ENCODE measurements around the gene CDIPT.
"Not testable (repeated sequence)": the region's sequence is repeated elsewhere in the genome, so short reads cannot be mapped to it uniquely, and the experiment has no call there.

Gene CDIPT

GRCh38 chr16:29835926-29836325 lies 27.1 kb downstream of the CDIPT start:
- in situ Hi-C loops (cut with HindIII; ENCODE audit: low sequenced_read_pairs): no loop called here

- in situ Hi-C loops (cut with HindIII; ENCODE audit: low sequenced_read_pairs): no loop called here
Observed at GRCh38 chr16:29834079-29834478, 28.9 kb downstream of the CDIPT start.

DNA sequence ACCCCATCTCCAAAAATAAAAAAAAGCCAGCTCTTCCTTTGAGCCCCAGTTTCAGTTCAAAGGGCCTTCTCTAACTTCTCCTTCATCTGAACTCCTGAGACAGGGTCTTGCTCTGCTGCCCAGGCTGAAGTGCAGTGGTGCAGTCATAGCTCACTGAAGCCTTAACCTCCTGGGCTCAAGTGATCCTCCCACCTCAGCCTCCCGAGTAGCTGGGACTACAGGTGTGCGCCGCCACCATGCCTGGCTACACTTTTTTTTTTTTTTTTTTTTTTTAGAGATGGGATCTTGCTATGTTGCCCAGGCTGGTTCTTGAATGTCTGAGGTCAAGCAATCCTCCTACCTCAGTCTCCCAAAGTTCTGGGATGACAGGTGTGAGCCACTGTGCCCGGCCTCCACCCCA lies 29.8 kb downstream of the CDIPT start:
- in situ Hi-C loops (cut with HindIII; ENCODE audit: low sequenced_read_pairs): not testable (repeated sequence)

DNA sequence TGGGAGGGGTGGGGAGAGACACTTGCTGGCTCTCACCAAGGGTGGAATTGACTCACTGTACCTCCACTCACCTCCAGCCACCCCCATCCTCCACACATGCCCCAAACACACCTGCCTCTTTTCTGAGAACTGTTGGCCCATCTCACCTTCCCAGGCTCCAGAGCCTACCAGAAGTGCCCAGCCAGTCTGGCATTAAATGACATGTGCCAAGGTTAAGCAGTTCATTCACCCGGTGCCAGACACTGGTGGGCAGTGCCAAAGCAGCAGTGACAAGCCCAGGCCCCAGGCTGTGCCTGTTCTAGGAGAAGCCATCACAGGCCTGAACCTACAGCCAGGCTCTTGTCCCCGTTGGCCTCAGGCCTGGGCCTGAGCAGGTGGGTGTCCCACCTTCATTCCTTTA lies 31.5 kb downstream of the CDIPT start:
- in situ Hi-C loops (cut with HindIII; ENCODE audit: low sequenced_read_pairs): no loop called here

DNA sequence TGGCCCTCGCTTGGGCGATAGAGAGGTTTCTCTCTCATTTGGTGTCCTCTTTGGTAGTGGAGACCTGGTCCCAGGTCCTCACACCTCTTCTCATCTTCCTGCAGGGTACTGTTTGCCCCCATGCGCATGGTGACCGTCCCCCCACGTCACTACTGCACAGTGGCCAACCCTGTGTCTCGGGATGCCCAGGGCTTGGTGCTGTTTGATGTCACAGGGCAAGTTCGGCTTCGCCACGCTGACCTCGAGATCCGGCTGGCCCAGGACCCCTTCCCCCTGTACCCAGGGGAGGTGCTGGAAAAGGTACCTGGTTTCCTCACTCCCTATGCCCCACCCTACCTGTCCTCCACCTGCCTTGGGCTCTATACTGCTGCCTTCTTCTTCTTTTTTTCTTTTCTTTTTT lies 32.3 kb downstream of the CDIPT start:
- in situ Hi-C loops (cut with HindIII; ENCODE audit: low sequenced_read_pairs): no loop called here

DNA sequence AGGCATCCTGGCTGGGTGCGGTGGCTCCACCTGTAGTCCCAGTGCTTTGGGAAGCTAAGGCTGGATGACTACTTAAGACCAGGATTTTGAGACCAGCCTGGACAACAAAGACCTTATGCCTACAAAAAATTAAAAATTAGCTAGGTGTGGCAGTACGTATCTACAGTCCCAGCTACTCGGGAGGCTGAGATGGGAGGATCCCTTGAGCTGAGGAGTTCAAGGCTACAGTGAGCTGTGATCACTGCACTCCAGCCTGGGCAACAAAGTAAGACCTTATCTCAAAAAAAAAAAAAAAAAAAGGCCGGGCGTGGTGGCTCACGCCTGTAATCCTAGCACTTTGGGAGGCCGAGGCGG lies 36.7 kb downstream of the CDIPT start:
- in situ Hi-C loops (cut with HindIII; ENCODE audit: low sequenced_read_pairs): loop anchor here (5.0 kb wide), 1 partner anchor 36 kb away; the partner anchor contains the start of gene CDIPT

DNA sequence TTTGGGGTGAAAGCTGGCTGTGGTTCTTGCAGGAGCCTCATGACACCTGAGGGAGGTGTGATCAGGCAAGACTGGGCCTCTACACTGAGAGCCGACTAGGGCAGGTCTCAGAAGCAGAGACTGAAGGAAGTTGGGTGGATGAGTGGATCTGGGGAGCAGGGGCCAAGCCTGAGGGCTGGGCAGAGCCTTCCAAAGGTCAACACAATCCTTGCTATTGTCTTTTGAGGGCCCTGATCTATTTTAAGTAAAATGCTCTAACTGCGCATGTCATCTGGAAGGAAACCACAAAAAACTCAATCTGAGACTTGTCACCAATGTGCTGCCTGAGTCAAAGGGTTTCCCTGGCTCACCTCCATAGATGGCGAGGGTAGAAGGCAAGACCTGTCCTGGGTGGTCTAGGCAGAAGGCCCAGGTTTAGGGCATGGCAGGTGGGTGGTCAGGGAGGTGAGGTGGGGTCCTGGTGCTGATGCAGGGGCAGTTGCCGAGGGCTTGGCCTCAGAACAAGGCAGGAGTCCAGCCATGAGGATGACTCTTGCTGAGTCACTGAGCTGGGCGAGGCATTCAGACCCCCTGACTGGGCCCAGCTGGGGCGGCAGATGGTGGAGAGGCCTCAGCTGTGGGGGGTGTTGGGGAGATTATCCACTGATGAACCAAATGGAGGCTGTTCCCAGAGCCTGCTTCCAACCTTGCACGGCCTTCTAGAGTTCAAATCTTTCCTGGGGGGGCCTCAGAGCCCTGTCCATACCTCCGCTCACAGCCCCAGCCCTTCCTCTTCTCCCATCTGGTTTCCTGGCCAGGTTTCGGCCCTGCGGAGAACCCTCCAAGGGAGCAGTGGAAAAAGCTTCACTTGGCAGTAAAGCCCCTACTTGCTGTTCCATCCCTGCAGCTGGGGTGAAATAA lies 37.6 kb downstream of the CDIPT start:
- in situ Hi-C loops (cut with HindIII; ENCODE audit: low sequenced_read_pairs): loop anchor here (5.0 kb wide), 1 partner anchor 37 kb away; the partner anchor contains the start of gene CDIPT

DNA sequence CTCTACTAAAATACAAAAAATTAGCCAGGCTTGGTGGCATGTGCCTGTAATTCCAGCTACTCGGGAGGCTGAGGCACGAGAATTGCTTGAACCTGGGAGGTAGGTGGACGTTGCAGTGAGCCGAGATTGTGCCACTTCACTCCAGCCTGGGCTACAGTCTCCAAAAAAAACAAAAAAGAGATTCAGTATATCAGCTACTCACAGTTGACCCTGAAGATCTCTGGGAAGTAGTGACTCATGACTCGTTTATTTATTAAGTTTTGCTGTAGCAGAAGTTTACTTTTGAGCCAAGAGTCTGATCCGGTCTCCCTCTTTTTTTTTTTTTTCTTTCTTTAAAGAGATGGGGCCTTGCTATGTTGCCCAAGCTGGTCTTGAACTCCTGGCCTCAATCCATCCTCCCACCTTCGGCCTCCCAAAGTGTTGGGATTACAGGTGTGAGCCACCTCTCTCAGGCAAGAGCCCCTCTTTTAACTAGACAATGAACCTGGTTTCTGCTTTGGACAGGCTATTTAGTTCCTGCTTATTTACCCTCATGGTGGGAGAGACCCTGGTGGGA lies 38.4 kb downstream of the CDIPT start:
- in situ Hi-C loops (cut with HindIII; ENCODE audit: low sequenced_read_pairs): loop anchor here (5.0 kb wide), 1 partner anchor 38 kb away; the partner anchor contains the start of gene CDIPT

- in situ Hi-C loops (cut with HindIII; ENCODE audit: low sequenced_read_pairs): no loop called here
Observed at GRCh38 chr16:29821643-29822115, 41.3 kb downstream of the CDIPT start.

- in situ Hi-C loops (cut with HindIII; ENCODE audit: low sequenced_read_pairs): no loop called here
Observed at GRCh38 chr16:29820730-29821642, 42.0 kb downstream of the CDIPT start.

DNA sequence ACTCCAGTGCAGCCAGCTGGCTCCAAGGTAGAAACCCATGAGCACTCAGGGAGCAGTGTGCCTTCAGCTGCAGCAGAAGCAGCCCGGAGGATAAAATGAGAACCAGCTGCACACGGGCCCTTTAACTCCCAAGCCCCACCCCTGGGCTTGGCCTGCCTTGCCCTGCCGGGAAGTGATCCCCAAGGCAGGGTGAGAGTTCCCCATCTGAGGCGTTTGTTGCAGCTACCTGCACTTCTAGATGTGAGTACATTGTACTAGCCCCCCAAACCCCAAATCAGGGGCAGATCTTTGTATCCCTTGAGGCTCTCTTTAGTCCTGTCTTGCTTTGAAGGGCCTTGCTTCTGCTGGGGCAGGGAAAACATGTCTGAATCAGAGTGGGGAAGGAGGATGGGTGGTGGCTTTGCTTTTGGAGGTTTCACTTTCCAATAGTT lies 42.7 kb downstream of the CDIPT start, which contains the start of gene MVP:
TSS of gene MVP (plus strand) at position 192 of the 431 bp plus-strand sequence. CDS start 10,088 bp downstream, outside the sequence.
- in situ Hi-C loops (cut with HindIII; ENCODE audit: low sequenced_read_pairs): no loop called here

DNA sequence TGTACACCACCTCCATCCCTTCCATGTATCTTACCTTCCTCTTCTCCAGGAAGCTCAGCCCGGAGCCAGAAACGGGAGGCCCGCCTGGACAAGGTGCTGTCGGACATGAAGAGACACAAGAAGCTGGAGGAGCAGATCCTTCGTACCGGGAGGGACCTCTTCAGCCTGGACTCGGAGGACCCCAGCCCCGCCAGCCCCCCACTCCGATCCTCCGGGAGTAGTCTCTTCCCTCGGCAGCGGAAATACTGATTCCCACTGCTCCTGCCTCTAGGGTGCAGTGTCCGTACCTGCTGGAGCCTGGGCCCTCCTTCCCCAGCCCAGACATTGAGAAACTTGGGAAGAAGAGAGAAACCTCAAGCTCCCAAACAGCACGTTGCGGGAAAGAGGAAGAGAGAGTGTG lies 43.5 kb downstream of the CDIPT start:
- in situ Hi-C loops (cut with HindIII; ENCODE audit: low sequenced_read_pairs): no loop called here

- in situ Hi-C loops (cut with HindIII; ENCODE audit: low sequenced_read_pairs): no loop called here
Observed at GRCh38 chr16:29818082-29818481, 44.9 kb downstream of the CDIPT start.

DNA sequence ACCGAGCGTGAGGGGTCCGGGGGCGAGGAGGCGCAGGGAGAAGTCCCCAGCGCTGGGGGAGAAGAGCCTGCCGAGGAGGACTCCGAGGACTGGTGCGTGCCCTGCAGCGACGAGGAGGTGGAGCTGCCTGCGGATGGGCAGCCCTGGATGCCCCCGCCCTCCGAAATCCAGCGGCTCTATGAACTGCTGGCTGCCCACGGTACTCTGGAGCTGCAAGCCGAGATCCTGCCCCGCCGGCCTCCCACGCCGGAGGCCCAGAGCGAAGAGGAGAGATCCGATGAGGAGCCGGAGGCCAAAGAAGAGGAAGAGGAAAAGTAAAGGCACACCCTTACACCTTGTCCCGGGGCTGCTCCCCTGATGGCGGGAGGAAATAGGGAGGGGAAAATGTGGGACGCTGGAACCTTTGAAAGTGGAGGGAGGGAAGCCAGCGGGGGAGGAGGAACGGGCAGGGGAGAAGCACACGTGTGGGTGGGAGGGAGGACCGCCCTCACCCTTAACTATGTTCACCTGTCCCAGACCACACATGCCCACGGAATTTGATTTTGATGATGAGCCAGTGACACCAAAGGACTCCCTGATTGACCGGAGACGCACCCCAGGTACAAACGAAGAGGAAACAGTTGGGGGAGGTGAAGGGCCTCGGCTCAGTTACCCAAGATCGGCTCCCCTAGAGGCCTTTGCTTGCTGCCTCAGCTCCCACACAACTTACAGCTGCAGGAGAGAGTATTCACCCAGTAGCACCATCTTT lies 46.2 kb downstream of the CDIPT start:
- in situ Hi-C loops (cut with HindIII; ENCODE audit: low sequenced_read_pairs): no loop called here

DNA sequence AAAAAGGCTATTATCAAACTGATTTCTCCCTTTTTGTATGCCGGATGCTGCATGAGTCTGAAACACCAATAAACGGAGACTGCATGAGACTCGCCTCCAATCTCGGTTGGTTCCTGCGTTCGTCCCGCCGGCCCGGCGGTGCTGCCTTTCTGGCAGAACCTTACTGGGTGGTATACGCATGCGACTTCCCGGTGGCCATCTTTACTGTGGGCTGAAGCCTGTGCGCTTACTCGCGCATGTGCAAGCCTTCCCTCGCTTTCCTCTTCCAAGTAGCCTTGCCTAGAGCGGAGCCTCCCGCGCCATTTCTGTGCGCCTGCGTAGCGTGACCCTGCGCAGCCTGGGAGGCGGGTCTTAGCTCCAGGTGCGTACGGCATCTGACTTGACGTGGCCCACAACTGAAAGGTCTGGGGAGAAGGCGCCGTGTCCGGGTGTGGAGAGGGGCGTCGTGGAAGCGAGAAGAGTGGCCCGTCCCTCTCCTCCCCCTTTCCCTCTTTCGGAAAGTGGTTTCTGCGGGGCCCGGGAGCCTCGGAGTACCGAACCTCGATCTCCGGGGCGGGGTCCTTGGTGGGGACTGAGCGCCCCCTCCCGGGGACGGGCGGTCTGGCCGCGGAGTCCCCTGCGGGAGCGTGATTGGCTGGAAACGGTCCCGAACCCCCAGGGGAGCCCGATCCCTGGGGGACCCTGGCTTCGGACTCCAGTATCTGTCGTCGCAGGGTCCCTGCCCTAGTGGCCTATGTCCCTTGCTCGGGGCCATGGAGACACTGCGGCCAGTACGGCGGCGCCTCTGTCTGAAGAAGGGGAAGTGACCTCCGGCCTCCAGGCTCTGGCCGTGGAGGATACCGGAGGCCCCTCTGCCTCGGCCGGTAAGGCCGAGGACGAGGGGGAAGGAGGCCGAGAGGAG lies 47.0 kb downstream of the CDIPT start, which contains the start of gene PAGR1:
TSS of gene PAGR1 (plus strand) at position 360 of the 901 bp plus-strand sequence. CDS start at position 734, 374 bp downstream.
- in situ Hi-C loops (cut with HindIII; ENCODE audit: low sequenced_read_pairs): no loop called here

DNA sequence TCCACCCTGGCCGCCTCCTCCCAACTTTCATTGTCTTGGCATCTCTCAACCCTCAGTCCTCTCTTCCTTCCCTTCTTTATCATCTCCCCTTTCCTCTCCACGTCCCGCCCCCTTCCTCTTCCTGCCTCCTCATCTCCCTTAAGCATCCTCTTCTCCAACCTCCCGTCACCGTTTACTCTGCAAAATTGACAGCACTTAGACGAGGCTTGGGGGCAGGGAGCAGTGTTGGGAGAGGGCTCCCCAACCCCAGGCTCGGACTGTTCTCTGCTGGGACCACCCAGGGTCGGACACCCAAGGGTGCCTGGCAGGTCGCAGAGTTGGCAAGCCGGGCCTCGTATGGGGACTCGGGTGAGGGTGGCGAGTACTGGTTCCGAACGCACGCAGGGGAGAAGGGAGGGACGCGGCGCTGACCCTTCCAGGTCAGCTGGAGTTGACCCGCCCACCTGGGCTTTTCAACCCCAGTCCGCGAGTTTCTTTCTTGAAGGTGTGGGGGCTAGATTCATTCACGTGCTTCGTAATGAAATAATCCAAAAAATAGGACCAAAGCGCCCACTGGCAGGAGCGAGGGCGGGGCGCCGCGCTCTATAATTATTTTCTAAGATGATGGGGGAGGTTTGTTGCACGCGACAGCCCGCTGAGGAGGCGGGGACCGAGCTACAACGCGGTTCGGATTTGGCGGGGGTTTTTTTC lies 47.8 kb downstream of the CDIPT start:
- in situ Hi-C loops (cut with HindIII; ENCODE audit: low sequenced_read_pairs): no loop called here

DNA sequence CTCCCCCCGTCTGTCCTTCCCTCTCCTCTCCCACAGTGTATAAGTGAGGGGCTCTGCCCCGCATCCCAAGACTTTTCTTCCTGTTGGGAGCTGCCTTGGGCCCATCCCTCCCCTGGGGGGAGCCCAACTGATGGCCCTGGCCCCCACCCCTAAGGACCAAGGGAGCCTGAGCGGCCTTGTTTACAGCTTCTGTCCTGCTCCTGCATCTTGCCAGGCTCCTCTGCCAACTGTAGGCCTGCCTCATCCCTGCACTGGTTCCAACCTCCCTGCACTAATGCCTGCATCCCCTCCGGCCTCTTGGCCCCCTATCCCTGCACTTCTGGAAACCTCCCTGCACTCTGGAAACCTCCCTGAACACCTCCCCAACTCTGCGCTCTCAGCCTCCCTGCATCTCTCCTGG lies 48.4 kb downstream of the CDIPT start:
- in situ Hi-C loops (cut with HindIII; ENCODE audit: low sequenced_read_pairs): no loop called here

Data from endothelial cell of hepatic sinusoid (primary cell).